ENCODE measurements around the gene NFAM1.

GRCh38 chr22:42452456-42452855, 20.3 kb upstream of the NFAM1 start:
- TF ChIP-seq CTCF (IDR thresholded peaks at IDR 0.05 in 2 of 3, conservative IDR thresholded peaks at IDR 0.05 in 1 of 3; ENCODE audit: borderline replicate concordance in 1 of 3, insufficient read depth in 1 of 3, low read depth in 2 of 3, low read length in 2 of 3) (no peak), SIN3A (IDR thresholded peaks at IDR 0.05; ENCODE audit: low read depth) (no peak), YY1 (IDR thresholded peaks at IDR 0.05; ENCODE audit: extremely low read depth, insufficient replicate concordance, low read depth, low read length) (no peak), EZH2 (IDR thresholded peaks at IDR 0.05) (no peak), SP1 (IDR thresholded peaks at IDR 0.05; ENCODE audit: low read depth) (no peak), MAX (IDR thresholded peaks at IDR 0.05) (no peak), SRF (IDR thresholded peaks at IDR 0.05; ENCODE audit: low read depth) (no peak), POLR2A (IDR thresholded peaks at IDR 0.05; ENCODE audit: borderline replicate concordance, extremely low read depth, insufficient read depth, insufficient read length) (no peak), ELF1 (IDR thresholded peaks at IDR 0.05; ENCODE audit: borderline replicate concordance, low read depth) (no peak), TCF7L2 (IDR thresholded peaks at IDR 0.05; ENCODE audit: borderline replicate concordance, extremely low read depth, insufficient read depth, insufficient read length) (no peak), POLR2AphosphoS5 (IDR thresholded peaks at IDR 0.05; ENCODE audit: low read depth, low read length) (no peak), EGR1 (IDR thresholded peaks at IDR 0.05; ENCODE audit: low read depth) (no peak), REST (IDR thresholded peaks at IDR 0.05; ENCODE audit: low read depth) (no peak)
